Trophoblast cell (in vitro differentiated cells and primary cell): ENCODE measurements around the gene AKAP17A.

ENCODE experiments used
- DNase-seq, 2 donors: peaks; one replicate each; pipeline ENCODE4 v3.0.0-alpha.2; 2016
- H2AFZ ChIP-seq: 2 replicates; pipeline ENCODE4 v1.6.1; 2013; ENCODE audit warnings: low read length, moderate library complexity, mild to moderate bottlenecking; ENCODE audit not compliant: insufficient read depth, poor library complexity
- H2AK5ac ChIP-seq: 2 replicates; pipeline ENCODE4 v1.6.1; 2013; ENCODE audit warnings: mild to moderate bottlenecking, low read length
- H2BK120ac ChIP-seq: 2 replicates; pipeline ENCODE4 v1.6.1; 2013; ENCODE audit warnings: low read length, mild to moderate bottlenecking, moderate library complexity; ENCODE audit not compliant: insufficient read depth, poor library complexity
- H2BK12ac ChIP-seq: 2 replicates; pipeline ENCODE4 v1.6.1; 2013; ENCODE audit warnings: mild to moderate bottlenecking, low read length, moderate library complexity
- H2BK5ac ChIP-seq: 2 replicates; pipeline ENCODE4 v1.6.1; 2013; ENCODE audit warnings: low read length, low read depth, moderate library complexity, mild to moderate bottlenecking; ENCODE audit not compliant: poor library complexity
- H3K14ac ChIP-seq: 2 replicates; pipeline ENCODE4 v1.6.1; 2013; ENCODE audit warnings: mild to moderate bottlenecking, low read length
- H3K18ac ChIP-seq: 2 replicates; pipeline ENCODE4 v1.6.1; 2013; ENCODE audit warnings: mild to moderate bottlenecking, low read length
- H3K23ac ChIP-seq: 2 replicates; pipeline ENCODE4 v1.6.1; 2013; ENCODE audit warnings: low read length
- H3K27ac ChIP-seq: 2 replicates; pipeline ENCODE4 v1.5.1; 2013; ENCODE audit warnings: low read depth, mild to moderate bottlenecking, inconsistent platforms, low read length, moderate library complexity
- H3K27me3 ChIP-seq: 2 replicates; pipeline ENCODE4 v1.6.1; 2013; ENCODE audit warnings: inconsistent platforms, mild to moderate bottlenecking, low read length, moderate library complexity; ENCODE audit not compliant: insufficient read depth
- H3K36me3 ChIP-seq, 2 experiments: 1 replicate in 1 of 2; 2 replicates in 1 of 2; pipeline ENCODE4 v1.6.1; 2013; ENCODE audit warnings: low read length in 2 of 2, mild to moderate bottlenecking in 2 of 2, moderate library complexity in 1 of 2; ENCODE audit not compliant: insufficient read depth in 2 of 2, control insufficient read depth in 1 of 2
- H3K4ac ChIP-seq: 2 replicates; pipeline ENCODE4 v1.6.1; 2013; ENCODE audit warnings: low read depth, mild to moderate bottlenecking, low read length, moderate library complexity
- H3K4me1 ChIP-seq, 2 experiments: 1 replicate in 1 of 2; 2 replicates in 1 of 2; pipeline ENCODE4 v1.6.1; 2013; ENCODE audit warnings: low read length in 2 of 2, mild to moderate bottlenecking in 2 of 2, moderate library complexity in 1 of 2; ENCODE audit not compliant: insufficient read depth in 2 of 2, control insufficient read depth in 1 of 2
- H3K4me2 ChIP-seq: 2 replicates; pipeline ENCODE4 v1.6.1; 2013; ENCODE audit warnings: inconsistent platforms, mild to moderate bottlenecking, low read length, moderate library complexity
- H3K4me3 ChIP-seq: 2 replicates; pipeline ENCODE4 v1.5.1; 2013; ENCODE audit warnings: mild to moderate bottlenecking, low read depth, low read length, inconsistent platforms
- H3K79me1 ChIP-seq: one replicate; pipeline ENCODE4 v1.6.1; 2013; ENCODE audit warnings: low read length
- H3K79me2 ChIP-seq: 2 replicates; pipeline ENCODE4 v1.6.1; 2013; ENCODE audit warnings: low read length, mild to moderate bottlenecking; ENCODE audit not compliant: control insufficient read depth, insufficient read depth, poor library complexity
- H3K9ac ChIP-seq: 2 replicates; pipeline ENCODE4 v1.6.1; 2013; ENCODE audit warnings: mild to moderate bottlenecking, low read length
- H3K9me3 ChIP-seq: 2 replicates; pipeline ENCODE4 v1.6.1; 2013; ENCODE audit warnings: low read depth, mild to moderate bottlenecking, control low read depth, inconsistent platforms, low read length; ENCODE audit not compliant: insufficient read depth
- H4K12ac ChIP-seq: 2 replicates; pipeline ENCODE4 v1.6.1; 2013; ENCODE audit warnings: low read depth, mild to moderate bottlenecking, low read length, moderate library complexity
- H4K8ac ChIP-seq: 2 replicates; pipeline ENCODE4 v1.6.1; 2013; ENCODE audit warnings: low read depth, mild to moderate bottlenecking, low read length, moderate library complexity
- H4K91ac ChIP-seq: one replicate; pipeline ENCODE4 v1.6.1; 2013; ENCODE audit warnings: low read depth, mild to moderate bottlenecking, low read length, moderate library complexity
- WGBS: extraction: QIAGEN DNeasy Blood & Tissue Kit; methylation state at CpG from one replicate; pipeline ENCODE4 v1.1.7; 2013; ENCODE audit warnings: missing lambda C conversion rate; ENCODE audit not compliant: insufficient read length, insufficient coverage; ENCODE audit errors: extremely low coverage; 5-methylcytosine and 5-hydroxymethylcytosine counted together

The AKAP17A gene

GRCh38 chrX:1578511-1579173, 12.8 kb upstream of the AKAP17A start:
- H4K12ac ChIP-seq = no peak overlapping the region
- H3K9me3 ChIP-seq = peaks cover 1% of the 10 kb centered on the region
- no peaks in the 10 kb centered on the region for H3K4me1 ChIP-seq
- H3K14ac ChIP-seq = no peak overlapping the region
- no peak overlapping the region for H4K8ac ChIP-seq
- no peaks in the 10 kb centered on the region for H3K79me2 ChIP-seq
- no peak overlapping the region for H2AK5ac ChIP-seq
- H3K23ac ChIP-seq = no peak overlapping the region
- H3K4ac ChIP-seq = no peak overlapping the region
- no peaks in the 10 kb centered on the region for H3K27me3 ChIP-seq
- H3K27ac ChIP-seq = no peak overlapping the region
- H3K79me1 ChIP-seq = no peaks in the 10 kb centered on the region
- no peak overlapping the region for H3K4me2 ChIP-seq
- WGBS = no CpG with 5 or more reads among the region's 6 CpGs
- no peak overlapping the region for H3K4me3 ChIP-seq
- H2BK5ac ChIP-seq = no peak overlapping the region
- no peak for DNase-seq
- no peak overlapping the region for H2BK120ac ChIP-seq
- no peak overlapping the region for H4K91ac ChIP-seq
- no peak overlapping the region for H2AFZ ChIP-seq
- H3K36me3 ChIP-seq = no peaks in the 10 kb centered on the region
- no peak overlapping the region for H2BK12ac ChIP-seq
- H3K9ac ChIP-seq = no peak overlapping the region
- no peak overlapping the region for H3K18ac ChIP-seq

- no peak overlapping the region for H3K4ac ChIP-seq
These were observed 10.3 kb upstream of the AKAP17A start for GRCh38 chrX:1581132-1581531.

GRCh38 chrX:1582686-1583437, 8.5 kb upstream of the AKAP17A start:
- H4K8ac ChIP-seq = no peak overlapping the region
- no peak overlapping the region for H3K27ac ChIP-seq
- H2BK5ac ChIP-seq = no peak overlapping the region
- WGBS = no CpG with 5 or more reads among the region's 27 CpGs
- H3K79me1 ChIP-seq = no peaks in the 10 kb centered on the region
- no peaks in the 10 kb centered on the region for H3K27me3 ChIP-seq
- H3K9me3 ChIP-seq = peaks cover 1% of the 10 kb centered on the region
- no peak overlapping the region for H4K91ac ChIP-seq
- H2AFZ ChIP-seq = no peak overlapping the region
- no peak overlapping the region for H2BK120ac ChIP-seq
- no peak overlapping the region for H3K14ac ChIP-seq
- DNase-seq = peak; percentile 43 to 57
- no peak overlapping the region for H3K9ac ChIP-seq
- no peak overlapping the region for H3K4me2 ChIP-seq
- H4K12ac ChIP-seq = no peak overlapping the region
- H3K23ac ChIP-seq = no peak overlapping the region
- no peak overlapping the region for H2AK5ac ChIP-seq
- no peaks in the 10 kb centered on the region for H3K79me2 ChIP-seq
- H3K36me3 ChIP-seq = no peaks in the 10 kb centered on the region
- no peak overlapping the region for H2BK12ac ChIP-seq
- H3K4me3 ChIP-seq = no peak overlapping the region
- no peak overlapping the region for H3K4ac ChIP-seq
- H3K18ac ChIP-seq = no peak overlapping the region
- H3K4me1 ChIP-seq = no peaks in the 10 kb centered on the region

More at GRCh38 chrX:1581132-1581531, 10.3 kb upstream of the AKAP17A start:
- Histone ChIP-seq H3K23ac (no peak overlapping the region), H3K36me3 (no peaks in the 10 kb centered on the region), H3K79me1 (no peaks in the 10 kb centered on the region), H3K9ac (no peak overlapping the region), H4K8ac (no peak overlapping the region), H3K14ac (no peak overlapping the region), H2AK5ac (no peak overlapping the region), H2BK120ac (no peak overlapping the region), H3K27ac (no peak overlapping the region), H3K4me2 (no peak overlapping the region), H3K79me2 (no peaks in the 10 kb centered on the region), H3K9me3 (peaks cover 1% of the 10 kb centered on the region), H4K91ac (no peak overlapping the region), H2AFZ (no peak overlapping the region), H3K27me3 (no peaks in the 10 kb centered on the region), H3K4me3 (no peak overlapping the region), H3K4me1 (no peaks in the 10 kb centered on the region), H4K12ac (no peak overlapping the region), H2BK5ac (no peak overlapping the region), H2BK12ac (no peak overlapping the region), H3K18ac (no peak overlapping the region)
- peak; percentile 25 to 71 for DNase-seq
- WGBS = no CpG with 5 or more reads among the region's 4 CpGs

- no peak overlapping the region for H3K4ac ChIP-seq
- H4K12ac ChIP-seq = no peak overlapping the region
- no peak overlapping the region for H2AFZ ChIP-seq
- WGBS = no CpG with 5 or more reads among the region's 8 CpGs
- H2AK5ac ChIP-seq = peak overlapping the region; percentile 19
- no peak overlapping the region for H2BK12ac ChIP-seq
- H3K14ac ChIP-seq = no peak overlapping the region
- no peak for DNase-seq
- no peak overlapping the region for H3K4me2 ChIP-seq
- H3K27me3 ChIP-seq = no peaks in the 10 kb centered on the region
- H4K91ac ChIP-seq = no peak overlapping the region
- H3K9ac ChIP-seq = no peak overlapping the region
- no peak overlapping the region for H3K23ac ChIP-seq
- no peaks in the 10 kb centered on the region for H3K4me1 ChIP-seq
- H2BK120ac ChIP-seq = no peak overlapping the region
- no peaks in the 10 kb centered on the region for H3K79me2 ChIP-seq
- no peak overlapping the region for H3K27ac ChIP-seq
- no peak overlapping the region for H3K4me3 ChIP-seq
- no peaks in the 10 kb centered on the region for H3K79me1 ChIP-seq
- H3K36me3 ChIP-seq = no peaks in the 10 kb centered on the region
- H2BK5ac ChIP-seq = no peak overlapping the region
- H3K9me3 ChIP-seq = peaks cover 1% of the 10 kb centered on the region
- no peak overlapping the region for H3K18ac ChIP-seq
- no peak overlapping the region for H4K8ac ChIP-seq
These were observed 7.0 kb upstream of the AKAP17A start for GRCh38 chrX:1584237-1585011.
